GM21515 (cell line): ENCODE measurements around the gene LRIG3.
"Not testable (repeated sequence)": the region's sequence is repeated elsewhere in the genome, so short reads cannot be mapped to it uniquely, and the experiment has no call there.

Experiments used
- ATAC-seq: cut with Tn5 transposase; IDR thresholded peaks from one replicate; pipeline ENCODE4 v1.9.1; 2021; ENCODE audit not compliant: unreplicated experiment

Gene LRIG3, protein sequence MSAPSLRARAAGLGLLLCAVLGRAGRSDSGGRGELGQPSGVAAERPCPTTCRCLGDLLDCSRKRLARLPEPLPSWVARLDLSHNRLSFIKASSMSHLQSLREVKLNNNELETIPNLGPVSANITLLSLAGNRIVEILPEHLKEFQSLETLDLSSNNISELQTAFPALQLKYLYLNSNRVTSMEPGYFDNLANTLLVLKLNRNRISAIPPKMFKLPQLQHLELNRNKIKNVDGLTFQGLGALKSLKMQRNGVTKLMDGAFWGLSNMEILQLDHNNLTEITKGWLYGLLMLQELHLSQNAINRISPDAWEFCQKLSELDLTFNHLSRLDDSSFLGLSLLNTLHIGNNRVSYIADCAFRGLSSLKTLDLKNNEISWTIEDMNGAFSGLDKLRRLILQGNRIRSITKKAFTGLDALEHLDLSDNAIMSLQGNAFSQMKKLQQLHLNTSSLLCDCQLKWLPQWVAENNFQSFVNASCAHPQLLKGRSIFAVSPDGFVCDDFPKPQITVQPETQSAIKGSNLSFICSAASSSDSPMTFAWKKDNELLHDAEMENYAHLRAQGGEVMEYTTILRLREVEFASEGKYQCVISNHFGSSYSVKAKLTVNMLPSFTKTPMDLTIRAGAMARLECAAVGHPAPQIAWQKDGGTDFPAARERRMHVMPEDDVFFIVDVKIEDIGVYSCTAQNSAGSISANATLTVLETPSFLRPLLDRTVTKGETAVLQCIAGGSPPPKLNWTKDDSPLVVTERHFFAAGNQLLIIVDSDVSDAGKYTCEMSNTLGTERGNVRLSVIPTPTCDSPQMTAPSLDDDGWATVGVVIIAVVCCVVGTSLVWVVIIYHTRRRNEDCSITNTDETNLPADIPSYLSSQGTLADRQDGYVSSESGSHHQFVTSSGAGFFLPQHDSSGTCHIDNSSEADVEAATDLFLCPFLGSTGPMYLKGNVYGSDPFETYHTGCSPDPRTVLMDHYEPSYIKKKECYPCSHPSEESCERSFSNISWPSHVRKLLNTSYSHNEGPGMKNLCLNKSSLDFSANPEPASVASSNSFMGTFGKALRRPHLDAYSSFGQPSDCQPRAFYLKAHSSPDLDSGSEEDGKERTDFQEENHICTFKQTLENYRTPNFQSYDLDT

DNA sequence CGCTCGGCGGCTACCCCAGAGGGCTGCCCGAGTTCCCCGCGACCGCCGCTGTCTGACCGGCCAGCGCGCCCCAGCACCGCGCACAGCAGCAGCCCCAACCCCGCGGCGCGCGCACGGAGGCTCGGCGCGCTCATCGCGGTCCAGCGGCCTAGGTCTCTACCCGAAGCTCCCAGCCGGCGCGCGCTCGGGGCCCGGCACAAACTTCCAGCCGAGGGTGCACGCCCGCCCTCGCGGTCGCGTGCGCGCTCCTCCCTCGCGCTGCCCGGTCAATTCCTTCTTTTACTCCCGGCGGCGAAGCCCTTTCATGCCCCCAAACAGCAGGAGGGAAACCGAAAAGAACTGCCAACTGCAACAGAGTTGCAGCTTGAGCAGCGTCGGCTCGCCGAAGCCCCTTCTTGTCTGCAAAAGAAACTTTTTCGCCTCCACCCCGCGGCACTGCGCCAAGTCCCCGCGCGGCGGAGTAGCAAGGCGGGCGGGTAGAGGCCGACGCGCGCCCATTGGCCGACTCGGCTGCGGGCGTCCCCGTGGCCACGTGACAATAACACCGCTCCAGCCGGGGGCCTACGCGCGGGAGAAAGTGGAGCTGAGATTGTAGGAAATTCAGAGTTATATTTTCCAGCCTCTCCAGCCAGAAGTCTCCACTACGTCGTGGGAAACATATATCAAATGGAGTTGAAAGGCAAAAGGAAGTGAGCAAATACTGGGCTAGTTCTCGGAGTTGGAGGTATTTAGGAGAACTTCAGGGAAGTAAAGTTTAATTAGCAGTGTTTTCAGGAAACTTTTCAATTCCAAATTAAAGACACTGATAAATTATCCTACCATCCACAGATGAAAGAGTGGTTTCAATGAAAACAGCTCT is at the start of gene LRIG3:
LRIG3 (minus strand) TSS at position 403 of the 859 bp plus-strand sequence; CDS start at position 134, 269 bp downstream.
- ATAC-seq = peak; percentile 93

DNA sequence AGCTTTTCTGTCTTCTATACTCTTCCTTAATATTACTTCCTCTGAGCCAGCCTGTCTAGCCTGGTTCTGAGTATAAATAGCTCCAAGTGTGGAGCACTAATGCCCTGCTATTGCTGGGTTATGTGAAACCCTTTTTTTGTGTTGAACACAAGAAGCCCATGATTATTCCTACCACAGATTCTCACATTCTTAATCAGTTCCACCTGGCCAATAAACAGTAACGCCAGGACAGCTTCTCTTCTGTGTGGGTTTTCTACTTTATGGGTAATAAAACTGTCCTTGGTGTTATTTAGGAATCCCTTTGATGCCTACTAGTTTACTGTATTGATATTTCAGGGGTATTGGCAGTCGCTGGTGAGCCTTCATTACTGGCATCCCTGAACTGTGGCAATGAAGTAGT is 48.9 kb upstream of the LRIG3 start:
- ATAC-seq = no peak

DNA sequence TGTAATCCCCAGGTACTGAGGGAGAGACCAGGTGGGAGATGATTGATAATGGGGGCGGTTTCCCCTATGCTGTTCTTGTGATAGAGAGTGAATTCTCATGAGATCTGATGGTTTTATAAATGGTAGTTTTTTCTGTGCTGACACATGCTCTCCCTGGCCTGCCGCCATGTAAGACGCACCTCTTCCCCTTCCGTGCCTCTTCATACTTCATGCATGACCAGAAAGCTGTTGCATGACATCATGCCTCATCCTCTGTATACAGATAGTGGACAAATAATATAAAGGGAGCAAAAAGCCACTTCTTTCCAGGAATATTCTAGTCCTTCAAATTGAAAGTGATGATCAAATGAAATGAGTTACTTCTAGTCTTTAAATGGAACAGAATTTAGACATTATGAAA is 47.3 kb upstream of the LRIG3 start:
- ATAC-seq = no peak

DNA sequence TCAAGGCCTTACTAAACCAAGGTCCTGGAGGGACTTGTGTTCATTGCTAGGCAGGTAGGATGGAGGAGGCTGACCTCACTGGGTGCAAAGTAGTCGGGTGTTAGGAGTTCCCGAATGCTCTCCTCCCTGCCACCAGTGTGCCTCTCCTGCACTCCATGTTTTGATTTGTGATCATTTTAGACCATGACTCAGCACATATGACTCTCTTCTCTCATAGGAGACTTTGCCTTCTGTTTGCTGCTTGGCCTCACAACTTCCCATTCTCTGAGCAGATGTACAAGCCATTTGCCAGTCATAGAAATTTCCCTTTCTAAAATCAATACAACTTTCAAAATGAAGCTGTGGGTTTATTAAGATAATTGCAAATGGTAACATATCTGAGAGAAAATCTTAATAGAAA is 46.6 kb upstream of the LRIG3 start:
- no peak for ATAC-seq

DNA sequence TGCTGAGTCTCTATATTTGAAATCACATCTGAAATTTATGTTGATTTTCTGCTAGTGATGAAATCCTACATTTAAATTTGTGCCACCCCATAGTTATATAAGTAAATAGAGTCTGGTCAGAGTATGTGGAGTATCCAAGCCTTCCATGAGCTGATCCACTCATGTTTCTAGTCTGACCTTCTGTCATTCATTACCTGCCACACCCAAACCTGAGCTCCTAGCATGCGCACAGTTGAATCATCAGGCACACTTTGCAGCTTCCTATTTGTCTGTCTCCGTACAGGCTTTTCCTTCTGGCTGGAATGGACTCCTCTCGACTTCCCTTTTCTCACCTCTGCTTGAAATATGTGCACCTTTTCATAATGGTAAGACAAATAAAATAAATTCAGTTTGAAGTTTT is 45.3 kb upstream of the LRIG3 start:
- no peak for ATAC-seq

DNA sequence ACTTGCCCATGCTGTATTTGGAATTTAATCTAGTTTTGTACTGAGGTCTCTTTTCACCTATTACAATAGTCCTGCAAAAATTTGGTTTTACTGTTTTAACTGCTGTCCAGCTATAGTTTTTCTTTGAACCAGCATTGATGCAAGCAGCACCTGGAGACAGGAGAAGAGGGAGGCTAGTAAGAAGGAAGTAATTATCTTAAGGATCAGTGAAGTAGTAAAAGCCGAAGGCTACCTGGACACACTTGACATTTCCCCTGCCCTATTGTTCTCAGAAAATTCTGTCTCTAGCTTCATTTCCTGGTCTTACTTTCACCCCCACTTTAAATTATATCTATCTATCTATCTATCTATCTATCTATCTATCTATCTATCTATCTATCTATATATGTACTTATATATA is 43.5 kb upstream of the LRIG3 start:
- no peak for ATAC-seq

DNA sequence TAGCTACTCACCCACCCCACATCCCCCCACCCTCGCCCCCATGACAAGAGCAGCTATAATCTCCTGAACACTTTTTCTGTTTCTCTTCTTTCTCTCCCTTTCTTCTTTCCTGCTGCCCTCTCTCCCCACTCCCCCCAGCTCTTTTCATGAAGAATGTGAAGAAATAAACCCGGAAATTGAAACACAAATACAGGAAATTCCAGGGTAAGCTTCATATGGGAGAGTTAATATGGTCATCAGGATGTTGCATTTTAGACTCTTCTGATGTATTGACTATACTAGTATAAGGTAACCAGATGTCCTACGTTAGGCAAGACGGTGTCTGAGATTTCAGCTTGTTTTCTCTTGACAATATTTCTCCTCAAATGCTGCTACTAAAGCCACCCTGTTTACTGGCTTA is 41.6 kb upstream of the LRIG3 start:
- ATAC-seq = no peak

- no peak for ATAC-seq
Observed at GRCh38 chr12:58961166-58961565, 40.9 kb upstream of the LRIG3 start.

DNA sequence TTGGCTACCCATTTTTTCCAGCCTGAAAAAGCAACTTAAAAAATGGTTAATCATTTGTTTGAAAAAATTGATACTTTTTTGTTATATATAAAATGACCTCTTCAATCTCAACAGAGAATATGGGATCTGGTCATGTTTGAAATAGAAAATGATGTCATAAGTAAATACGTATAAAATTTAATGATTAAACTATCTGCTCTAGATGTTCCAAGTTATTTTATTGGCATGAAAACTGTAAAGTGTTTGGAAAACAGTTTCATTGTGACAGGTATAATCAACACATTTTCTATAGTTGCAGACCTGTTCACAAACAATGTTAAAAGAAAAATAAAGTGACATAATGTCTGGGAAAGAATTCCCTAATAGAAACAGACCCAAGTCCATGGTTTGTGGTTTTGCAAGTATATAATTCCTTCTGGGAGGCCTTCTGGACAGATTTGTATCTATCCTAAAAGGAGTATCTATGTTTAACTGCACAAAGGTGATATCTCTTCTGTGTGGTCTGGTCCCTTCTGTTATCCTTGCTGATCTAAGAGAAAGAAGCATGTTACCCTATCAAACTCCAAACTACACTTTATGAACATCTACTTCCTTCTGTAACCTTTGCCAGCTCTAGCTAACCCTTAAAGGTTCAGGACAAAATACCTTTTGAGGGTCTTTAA is 39.5 kb upstream of the LRIG3 start:
- no peak for ATAC-seq

- ATAC-seq = no peak
Observed at GRCh38 chr12:58957298-58957697, 37.0 kb upstream of the LRIG3 start.

GRCh38 chr12:58955849-58956248 is 35.5 kb upstream of the LRIG3 start:
- no peak for ATAC-seq

GRCh38 chr12:58954002-58954401 is 33.7 kb upstream of the LRIG3 start:
- ATAC-seq = no peak

- ATAC-seq = no peak
Observed at GRCh38 chr12:58950739-58951100, 30.4 kb upstream of the LRIG3 start.

GRCh38 chr12:58949954-58950738 is 29.8 kb upstream of the LRIG3 start:
- ATAC-seq = not testable (repeated sequence)

GRCh38 chr12:58943079-58943478 is 22.8 kb upstream of the LRIG3 start:
- no peak for ATAC-seq

DNA sequence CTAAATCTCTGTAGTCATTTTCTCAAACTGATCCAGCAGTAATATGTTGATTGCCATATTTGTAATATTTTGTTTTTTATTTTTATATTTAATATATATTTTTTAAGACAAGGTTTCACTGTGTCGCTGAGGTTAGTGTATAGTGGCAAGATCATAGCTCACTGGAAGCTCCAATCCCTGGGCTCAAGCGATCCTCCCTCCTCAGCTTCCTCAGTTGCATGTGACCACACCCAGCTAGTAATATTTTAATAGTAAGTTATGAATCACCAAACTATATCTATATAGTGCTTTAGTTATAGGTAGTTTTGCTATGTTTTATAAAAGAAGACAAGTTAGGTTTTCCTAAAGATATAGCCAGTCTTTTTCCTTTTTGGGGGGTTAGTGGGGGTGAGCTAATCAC is 22.0 kb upstream of the LRIG3 start:
- no peak for ATAC-seq

GRCh38 chr12:58939399-58940100 is 19.2 kb upstream of the LRIG3 start:
- ATAC-seq = no peak

DNA sequence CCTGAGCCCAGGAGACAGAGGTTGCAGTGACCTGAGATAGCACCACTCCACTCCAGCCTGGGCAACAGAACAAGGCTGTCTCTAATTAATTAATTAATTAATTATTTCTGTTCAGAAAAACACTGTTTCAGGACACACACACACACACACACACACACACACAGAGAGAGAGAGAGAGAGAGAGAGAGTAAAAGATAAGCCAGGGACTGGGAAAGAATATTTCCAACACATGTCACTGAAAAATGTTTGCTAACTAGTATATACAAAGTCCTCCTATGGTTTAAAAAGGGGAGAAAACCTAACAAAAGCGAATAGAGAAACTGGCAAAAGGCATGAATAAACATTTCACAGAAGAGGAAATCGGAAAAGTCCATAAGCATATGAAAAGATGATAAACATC is 18.1 kb upstream of the LRIG3 start:
- ATAC-seq = no peak

- no peak for ATAC-seq
Observed at GRCh38 chr12:58934528-58934927, 14.2 kb upstream of the LRIG3 start.
